ENCODE data around the gene TEX19. TPM values are rescaled to one million over a fixed set of nuclear protein-coding genes. Genes with fewer than 3 reads are reported as not detected.
"Not testable (repeated sequence)": the region's sequence is repeated elsewhere in the genome, so short reads cannot be mapped to it uniquely, and the experiment has no call there.

TEX19 gene
- total and polyA plus RNA-seq, 3 donors from 2014 or later = 21.9 to 37.8 (median 31.2) TPM

GRCh38 chr17:82372249-82373071 is 13.4 kb downstream of the TEX19 start:
- Histone ChIP-seq H3K4me1 (no peaks in the 10 kb centered on the region), H3K27me3 (no peaks in the 10 kb centered on the region), H3K9me3 (no peaks in the 10 kb centered on the region), H3K27ac (no peak overlapping the region), H3K36me3 (ENCODE audit: low read depth, missing control alignments) (no peaks in the 10 kb centered on the region), H3K4me3 (no peak overlapping the region)
- intact Hi-C loops (cut with DNase I; ENCODE audit: low total_unique reads) = no loop called here
- WGBS, 2 donors = 47 to 49% methylated on average over 22 to 40 of the region's 41 CpGs
- TF ChIP-seq, protein P1, sequence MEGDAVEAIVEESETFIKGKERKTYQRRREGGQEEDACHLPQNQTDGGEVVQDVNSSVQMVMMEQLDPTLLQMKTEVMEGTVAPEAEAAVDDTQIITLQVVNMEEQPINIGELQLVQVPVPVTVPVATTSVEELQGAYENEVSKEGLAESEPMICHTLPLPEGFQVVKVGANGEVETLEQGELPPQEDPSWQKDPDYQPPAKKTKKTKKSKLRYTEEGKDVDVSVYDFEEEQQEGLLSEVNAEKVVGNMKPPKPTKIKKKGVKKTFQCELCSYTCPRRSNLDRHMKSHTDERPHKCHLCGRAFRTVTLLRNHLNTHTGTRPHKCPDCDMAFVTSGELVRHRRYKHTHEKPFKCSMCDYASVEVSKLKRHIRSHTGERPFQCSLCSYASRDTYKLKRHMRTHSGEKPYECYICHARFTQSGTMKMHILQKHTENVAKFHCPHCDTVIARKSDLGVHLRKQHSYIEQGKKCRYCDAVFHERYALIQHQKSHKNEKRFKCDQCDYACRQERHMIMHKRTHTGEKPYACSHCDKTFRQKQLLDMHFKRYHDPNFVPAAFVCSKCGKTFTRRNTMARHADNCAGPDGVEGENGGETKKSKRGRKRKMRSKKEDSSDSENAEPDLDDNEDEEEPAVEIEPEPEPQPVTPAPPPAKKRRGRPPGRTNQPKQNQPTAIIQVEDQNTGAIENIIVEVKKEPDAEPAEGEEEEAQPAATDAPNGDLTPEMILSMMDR (IDR thresholded peaks at IDR 0.05) = no peak
- TF ChIP-seq POLR2A (IDR thresholded peaks at IDR 0.05) = no peak
- no peak for DNase-seq

GRCh38 chr17:82373072-82373452 is 14.0 kb downstream of the TEX19 start:
- intact Hi-C loops (cut with DNase I; ENCODE audit: low total_unique reads); H3K4me3 ChIP-seq; H3K4me1 ChIP-seq; H3K27me3 ChIP-seq; H3K27ac ChIP-seq; H3K9me3 ChIP-seq; H3K36me3 ChIP-seq (ENCODE audit: low read depth, missing control alignments); DNase-seq: not testable (repeated sequence)
- 81 to 82% methylated on average over 10 of the region's 10 CpGs for WGBS, 2 donors

DNA sequence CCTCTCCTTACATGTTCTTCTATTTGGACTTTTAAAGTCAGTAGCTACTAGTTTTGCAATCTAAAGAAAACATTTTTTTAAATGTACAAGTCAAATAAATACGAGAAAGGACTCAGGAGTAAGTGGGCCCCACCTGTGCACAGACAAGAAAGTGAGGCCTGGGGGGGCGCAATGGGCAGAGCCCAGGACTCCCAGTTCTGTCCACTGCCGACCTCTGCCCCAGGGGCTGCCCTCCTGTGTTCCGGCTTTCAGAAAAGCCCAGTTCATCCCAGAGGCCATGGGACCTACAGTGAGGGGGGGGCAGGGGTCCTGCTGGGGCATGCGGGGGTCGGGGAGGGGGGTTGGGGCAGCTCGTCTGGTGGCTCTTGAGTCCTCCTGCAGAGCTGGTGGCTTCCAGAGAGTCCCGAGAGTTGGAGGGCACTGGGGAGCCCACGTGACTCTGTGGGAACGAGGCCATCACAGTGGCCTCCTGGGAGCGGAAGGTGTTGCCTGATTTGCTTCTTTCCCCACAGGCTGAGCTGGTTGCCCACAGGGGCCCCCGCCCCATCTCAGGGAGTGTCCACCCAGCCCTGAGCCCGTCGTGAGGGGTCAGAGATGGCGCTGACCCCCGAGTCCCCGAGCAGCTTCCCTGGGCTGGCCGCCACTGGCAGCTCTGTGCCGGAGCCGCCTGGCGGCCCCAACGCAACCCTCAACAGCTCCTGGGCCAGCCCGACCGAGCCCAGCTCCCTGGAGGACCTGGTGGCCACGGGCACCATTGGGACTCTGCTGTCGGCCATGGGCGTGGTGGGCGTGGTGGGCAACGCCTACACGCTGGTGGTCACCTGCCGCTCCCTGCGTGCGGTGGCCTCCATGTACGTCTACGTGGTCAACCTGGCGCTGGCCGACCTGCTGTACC is 14.9 kb downstream of the TEX19 start:
- Histone ChIP-seq H3K4me1 (no peaks in the 10 kb centered on the region), H3K27ac (no peak overlapping the region), H3K9me3 (no peaks in the 10 kb centered on the region), H3K4me3 (no peak overlapping the region), H3K36me3 (ENCODE audit: low read depth, missing control alignments) (no peaks in the 10 kb centered on the region), H3K27me3 (no peaks in the 10 kb centered on the region)
- WGBS, 2 donors = 57 to 87% methylated on average over 17 to 35 of the region's 37 CpGs
- intact Hi-C loops (cut with DNase I; ENCODE audit: low total_unique reads) = no loop called here
- no peak for DNase-seq
- TF ChIP-seq POLR2A (IDR thresholded peaks at IDR 0.05) = no peak
- TF ChIP-seq, protein P1 (IDR thresholded peaks at IDR 0.05) = no peak

- intact Hi-C loops (cut with DNase I; ENCODE audit: low total_unique reads) = no loop called here
- TF ChIP-seq POLR2A (IDR thresholded peaks at IDR 0.05) = no peak
- TF ChIP-seq, protein P1 (IDR thresholded peaks at IDR 0.05) = no peak
- no peaks in the 10 kb centered on the region for H3K4me1 ChIP-seq
- peak overlapping the region in 1 of 2 donors; percentile 1 for H3K4me3 ChIP-seq
- no peaks in the 10 kb centered on the region for H3K36me3 ChIP-seq (ENCODE audit: low read depth, missing control alignments)
- DNase-seq = no peak
- no peak overlapping the region for H3K27ac ChIP-seq
- H3K9me3 ChIP-seq = no peaks in the 10 kb centered on the region
- WGBS, 2 donors = 35 to 69% methylated on average over 6 to 54 of the region's 79 CpGs
- H3K27me3 ChIP-seq = no peaks in the 10 kb centered on the region
Measured at GRCh38 chr17:82374626-82375331, 15.7 kb downstream of the TEX19 start.
